Gastrocnemius medialis (tissue), 4 donors: ENCODE data around the gene TINCR.

ENCODE experiments used
- CTCF ChIP-seq, 5 experiments: fragments of 450-650 bp in 3 of 5; fragments of 200-600 bp in 2 of 5; sonication (generic) in 2 of 5; IDR thresholded peaks in 4 of 5; conservative IDR thresholded peaks in 1 of 5; 1 replicate in 4 of 5; 2 replicates in 1 of 5; pipeline ENCODE4 v1.5.1; 2016 to 2019; ENCODE audit warnings: antibody characterized with exemption in 5 of 5, mild to moderate bottlenecking in 3 of 5, moderate library complexity in 3 of 5
- POLR2A ChIP-seq, 2 donors: fragments of 450-650 bp; IDR thresholded peaks; one replicate each; pipeline ENCODE4 v1.6.1; 2017; ENCODE audit warnings: antibody characterized with exemption in 2 of 2, mild to moderate bottlenecking in 2 of 2, moderate library complexity in 2 of 2

GRCh38 chr19:5534787-5535586, 32.8 kb downstream of the TINCR start:
- TF ChIP-seq POLR2A (IDR thresholded peaks at IDR 0.05) (no peak), CTCF (IDR thresholded peaks at IDR 0.05 in 4 of 5, conservative IDR thresholded peaks at IDR 0.05 in 1 of 5) (no peak)
